HG03460 (cell line): ENCODE measurements around the gene MACROH2A1.

Source experiments
- ATAC-seq: cut with Tn5 transposase; IDR thresholded peaks from one replicate; pipeline ENCODE4 v1.9.1; 2021; ENCODE audit not compliant: unreplicated experiment

The MACROH2A1 gene

GRCh38 chr5:135436951-135437418 is 38.0 kb upstream of the MACROH2A1 start:
- ATAC-seq, result no peak

GRCh38 chr5:135435467-135436330 is 36.7 kb upstream of the MACROH2A1 start:
- ATAC-seq, result no peak

- ATAC-seq, result no peak
Observed at GRCh38 chr5:135434591-135435466, 35.8 kb upstream of the MACROH2A1 start.

GRCh38 chr5:135433681-135434426 is 34.8 kb upstream of the MACROH2A1 start:
- ATAC-seq, result no peak

GRCh38 chr5:135432113-135432512 is 33.1 kb upstream of the MACROH2A1 start:
- no peak for ATAC-seq

- ATAC-seq, result no peak
Observed at GRCh38 chr5:135430135-135430437, 31.1 kb upstream of the MACROH2A1 start.

GRCh38 chr5:135429301-135430134 is 30.5 kb upstream of the MACROH2A1 start:
- no peak for ATAC-seq

GRCh38 chr5:135428586-135428985 is 29.6 kb upstream of the MACROH2A1 start:
- no peak for ATAC-seq

GRCh38 chr5:135426102-135427082 is 27.4 kb upstream of the MACROH2A1 start:
- ATAC-seq, result no peak

GRCh38 chr5:135425641-135426040 is 26.6 kb upstream of the MACROH2A1 start:
- no peak for ATAC-seq

- no peak for ATAC-seq
Observed at GRCh38 chr5:135423846-135424168, 24.8 kb upstream of the MACROH2A1 start.

GRCh38 chr5:135423146-135423845 is 24.3 kb upstream of the MACROH2A1 start:
- no peak for ATAC-seq

- ATAC-seq, result no peak
Observed at GRCh38 chr5:135422419-135422818, 23.4 kb upstream of the MACROH2A1 start.

GRCh38 chr5:135417083-135417482 is 18.1 kb upstream of the MACROH2A1 start:
- no peak for ATAC-seq

GRCh38 chr5:135405082-135405481 is 6.1 kb upstream of the MACROH2A1 start:
- ATAC-seq, result no peak

- ATAC-seq, result no peak
Observed at GRCh38 chr5:135402031-135402430, 3.0 kb upstream of the MACROH2A1 start.

- ATAC-seq, result no peak
Observed at GRCh38 chr5:135400866-135401265, 1.8 kb upstream of the MACROH2A1 start.

GRCh38 chr5:135399794-135400542 is 937 bp upstream of the MACROH2A1 start:
- no peak for ATAC-seq
